HG02884 (cell line): Measurements from ENCODE around the gene ARL4D.
"Not testable (repeated sequence)": the region's sequence is repeated elsewhere in the genome, so short reads cannot be mapped to it uniquely, and the experiment has no call there.

ENCODE experiments used
- ATAC-seq: cut with Tn5 transposase; IDR thresholded peaks from one replicate; pipeline ENCODE4 v1.9.1; 2021; ENCODE audit warnings: mild to moderate bottlenecking, moderate library complexity; ENCODE audit not compliant: unreplicated experiment

Gene ARL4D

GRCh38 chr17:43368740-43369506, 29.9 kb upstream of the ARL4D start:
- ATAC-seq = no peak

GRCh38 chr17:43369986-43370385, 28.8 kb upstream of the ARL4D start:
- ATAC-seq = no peak

DNA sequence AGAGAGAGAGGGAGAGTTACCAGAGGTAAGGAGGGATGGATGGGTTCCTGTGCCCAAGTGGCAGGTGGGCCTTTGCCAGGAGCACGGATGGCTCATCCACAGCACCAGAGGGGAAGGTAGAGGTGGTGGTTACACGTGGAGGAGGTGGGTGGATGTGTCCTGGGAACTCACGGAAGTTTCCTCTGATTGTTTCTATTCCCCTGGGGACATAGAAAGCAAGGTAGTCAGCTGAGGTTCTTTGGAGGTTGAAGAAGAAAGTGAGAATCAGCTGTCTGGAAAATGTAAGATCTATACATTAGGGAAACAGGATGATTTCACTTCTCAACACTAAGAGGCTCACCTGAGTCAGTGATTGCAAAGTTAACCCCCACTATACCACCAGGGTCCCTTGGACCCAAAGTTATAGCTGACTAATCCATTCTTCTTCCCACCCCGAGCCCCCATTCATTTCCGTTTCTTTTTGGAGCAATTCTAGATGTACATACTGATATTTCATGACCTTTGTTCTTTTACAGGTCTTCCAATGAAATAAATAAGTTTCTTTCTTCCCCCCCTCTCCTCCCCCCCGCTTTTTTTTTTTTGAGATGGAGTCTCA, 27.5 kb upstream of the ARL4D start:
- ATAC-seq = no peak

DNA sequence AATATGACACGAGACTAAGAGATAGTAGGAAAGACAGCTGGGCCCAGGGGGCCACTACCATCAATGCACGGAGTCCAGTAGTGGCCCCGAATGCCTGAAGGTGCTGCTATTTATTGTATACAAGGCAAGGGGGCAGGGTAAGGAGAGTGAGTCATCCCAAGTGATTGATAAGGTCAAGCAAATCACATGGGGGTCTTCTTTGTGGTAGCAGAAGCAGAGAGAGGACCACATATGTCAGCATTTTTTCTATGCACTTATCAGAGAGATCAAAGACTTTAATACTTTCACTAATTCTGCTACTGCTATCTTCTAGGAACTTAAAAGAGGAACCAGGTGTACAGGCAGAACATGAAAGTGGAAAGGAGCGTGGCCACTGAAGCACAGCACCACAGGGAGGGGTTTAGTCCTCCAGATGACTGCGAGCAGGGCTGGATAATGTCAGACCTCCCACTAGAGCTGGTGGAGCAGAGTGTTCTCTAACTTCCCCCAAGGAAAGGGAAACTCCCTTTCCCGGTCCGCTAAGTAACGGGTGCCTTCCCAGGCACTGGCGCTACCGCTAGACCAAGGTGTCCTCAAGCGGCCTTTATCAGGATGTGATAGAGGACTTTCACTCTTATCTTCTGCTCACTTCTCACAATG, 26.4 kb upstream of the ARL4D start:
- ATAC-seq = no peak

DNA sequence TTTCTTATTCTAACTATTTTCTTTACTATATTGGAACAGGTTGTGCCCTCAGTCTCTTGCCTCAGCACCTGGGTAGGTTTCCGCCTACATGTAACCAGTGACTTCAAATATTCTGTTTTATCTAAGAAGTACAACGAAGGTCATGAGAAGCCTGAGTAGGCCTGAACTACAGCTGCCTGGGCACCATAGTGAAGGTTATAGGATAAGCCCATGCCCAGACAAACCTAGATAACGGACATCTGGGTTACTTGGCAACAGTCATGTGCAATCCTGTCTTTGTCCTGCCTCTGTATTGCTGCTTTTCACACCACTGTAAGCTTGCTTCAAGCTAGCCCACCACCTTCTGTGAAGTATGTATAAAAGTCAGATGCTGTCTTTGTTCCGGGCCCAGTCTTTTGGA, 25.4 kb upstream of the ARL4D start:
- ATAC-seq = no peak

- ATAC-seq = not testable (repeated sequence)
Measured at GRCh38 chr17:43375915-43376314, 22.9 kb upstream of the ARL4D start.

DNA sequence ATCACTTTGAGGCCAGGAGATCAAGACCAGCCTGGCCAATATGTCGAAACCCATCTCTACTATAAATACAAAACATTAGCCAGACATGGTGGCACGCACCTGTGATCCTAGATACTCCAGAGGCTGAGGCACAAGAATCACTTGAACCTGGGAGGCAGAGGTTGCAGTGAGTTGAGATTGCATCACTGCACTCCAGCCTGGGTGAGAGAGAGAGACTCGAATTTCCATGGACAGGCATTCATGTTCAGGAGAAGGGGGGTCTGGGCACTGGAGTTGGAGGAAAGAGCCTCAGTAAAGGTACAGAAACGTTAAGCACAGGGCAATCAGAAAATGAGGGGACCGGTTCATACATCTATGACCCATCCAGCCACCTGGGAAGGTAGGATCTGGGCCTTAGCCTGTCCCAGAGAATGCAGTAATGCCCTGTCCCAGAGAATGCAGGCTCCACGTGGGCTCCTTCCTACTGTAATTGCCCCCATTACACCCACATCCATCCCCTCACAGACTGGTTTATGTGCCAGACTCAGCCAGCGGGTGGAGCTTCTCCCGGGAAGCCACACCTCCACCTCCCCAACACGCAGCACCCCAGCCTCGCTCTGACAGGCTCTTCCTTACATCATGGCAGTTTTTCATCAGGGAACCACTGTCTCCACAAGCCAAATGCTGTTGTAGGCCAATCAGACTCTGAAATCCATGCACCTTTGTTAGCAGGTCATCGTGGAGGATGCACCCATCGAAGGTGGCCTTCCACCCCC, 21.6 kb upstream of the ARL4D start:
- ATAC-seq = no peak

DNA sequence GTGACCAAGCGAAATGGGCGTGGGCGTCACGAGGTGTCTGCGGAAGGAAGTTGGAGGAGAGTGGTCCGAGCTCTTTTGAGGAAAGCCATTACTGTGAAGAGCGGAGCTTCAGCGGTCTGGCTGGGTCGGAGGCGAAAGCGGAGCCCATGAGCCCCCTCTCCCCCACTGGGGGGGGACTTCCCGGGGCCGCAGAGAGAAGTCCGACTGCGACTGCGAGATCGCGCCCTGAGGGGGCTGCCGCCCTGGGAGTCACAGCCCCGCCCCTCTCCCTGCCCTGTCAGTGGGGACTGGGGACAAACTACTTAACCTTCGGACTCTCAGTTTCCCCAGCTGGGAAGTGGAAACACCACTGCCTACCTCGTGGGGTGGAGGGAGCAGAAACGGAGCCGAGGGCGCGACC, 20.0 kb upstream of the ARL4D start:
- ATAC-seq = no peak

DNA sequence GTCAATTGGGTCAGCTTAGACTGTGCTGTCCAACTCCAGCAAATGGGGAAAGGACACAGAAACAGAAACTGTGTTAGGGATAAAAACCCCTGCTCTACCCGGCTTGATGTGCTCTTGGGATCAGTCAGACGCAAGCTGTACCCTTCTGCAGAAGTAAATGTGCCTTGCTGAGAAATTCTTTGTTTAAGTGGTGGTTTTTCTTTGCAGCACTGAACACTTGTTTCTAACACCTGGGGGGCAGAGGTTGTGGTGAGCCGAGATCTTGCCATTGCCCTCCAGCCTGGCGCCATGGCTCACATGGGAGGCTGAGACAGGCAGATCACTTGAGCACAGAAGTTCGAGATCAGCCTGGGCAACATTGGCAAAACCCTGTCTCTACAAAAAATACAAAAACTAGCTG, 18.5 kb upstream of the ARL4D start:
- no peak for ATAC-seq

DNA sequence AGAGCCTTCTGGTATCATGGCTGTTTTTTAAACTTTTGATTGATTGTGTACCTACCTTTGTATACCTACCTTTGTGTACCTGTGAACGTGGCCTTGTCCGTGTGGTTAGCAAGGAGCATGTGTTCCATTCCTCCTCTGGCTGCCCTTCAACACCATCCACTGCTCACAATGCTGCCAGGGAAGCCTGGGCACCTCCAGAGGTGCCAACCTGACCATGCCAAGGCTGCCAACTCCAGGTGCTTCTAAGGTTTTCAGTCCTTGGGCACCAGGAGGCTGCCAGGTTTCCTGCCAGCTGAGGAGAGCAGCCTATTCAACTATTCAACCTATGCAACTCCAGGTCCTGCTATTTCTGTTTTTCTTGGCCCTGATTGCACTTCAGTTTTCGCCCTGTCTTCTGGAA, 17.6 kb upstream of the ARL4D start:
- no peak for ATAC-seq

GRCh38 chr17:43381621-43382020, 17.2 kb upstream of the ARL4D start:
- no peak for ATAC-seq

DNA sequence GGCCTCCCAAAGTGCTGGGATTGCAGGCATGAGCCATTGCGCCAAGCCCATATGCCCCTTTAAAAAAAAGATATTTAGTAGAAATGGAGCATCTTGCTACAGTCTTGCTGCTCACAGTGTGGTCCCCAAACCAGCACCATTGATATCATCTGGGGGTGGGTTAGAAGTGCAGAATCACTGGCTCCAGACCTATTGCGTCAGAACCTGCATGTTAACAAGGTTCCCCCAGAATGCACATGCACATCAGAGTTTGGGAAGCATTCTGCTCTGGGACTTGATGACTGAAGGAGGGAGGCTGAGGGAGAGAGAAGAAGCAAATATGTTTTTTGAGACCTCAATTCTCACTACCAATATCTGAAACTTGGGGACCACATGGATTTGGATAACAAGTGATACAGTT, 16.0 kb upstream of the ARL4D start:
- ATAC-seq = no peak

GRCh38 chr17:43383372-43383771, 15.4 kb upstream of the ARL4D start:
- ATAC-seq = no peak

- ATAC-seq = no peak
Measured at GRCh38 chr17:43383826-43384475, 14.8 kb upstream of the ARL4D start.

- no peak for ATAC-seq
Measured at GRCh38 chr17:43384476-43384862, 14.3 kb upstream of the ARL4D start.

DNA sequence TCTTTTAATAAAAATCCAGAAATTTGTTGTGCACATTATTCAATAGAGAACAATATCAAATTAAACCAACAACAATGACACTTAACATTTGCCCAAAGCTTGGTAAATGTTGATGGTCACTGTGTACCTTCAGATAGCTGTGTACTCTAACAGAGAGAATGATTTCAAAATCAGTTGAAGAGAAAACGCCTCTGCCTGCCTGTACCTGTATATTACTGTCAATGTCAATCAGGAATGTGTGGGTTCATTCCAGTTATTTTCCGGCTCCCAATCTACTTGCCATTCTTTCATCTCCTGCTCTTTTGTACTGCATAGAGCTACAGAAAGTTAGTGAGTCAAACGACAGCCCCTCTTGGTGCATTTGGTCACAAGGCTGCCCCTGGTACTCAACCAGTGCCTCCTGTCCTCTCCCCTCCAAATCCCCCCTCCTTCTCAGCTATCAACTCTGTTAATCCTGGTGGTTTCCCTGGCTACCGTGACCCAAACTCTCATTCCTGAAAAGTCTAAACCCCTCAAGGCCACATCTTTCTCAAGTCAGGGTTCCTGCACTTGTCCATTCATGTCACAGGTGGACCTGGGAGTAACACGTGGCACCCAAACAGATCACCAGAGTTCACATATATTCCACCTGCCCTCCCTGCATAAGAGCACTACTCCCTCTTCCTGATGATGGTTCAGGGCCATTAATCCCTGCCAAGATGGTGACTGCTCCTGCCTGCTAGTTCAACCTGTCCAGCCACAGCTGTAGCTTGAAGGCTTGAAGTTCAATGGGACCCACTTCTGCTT, 13.6 kb upstream of the ARL4D start:
- ATAC-seq = no peak

- peak; percentile 68 for ATAC-seq
Measured at GRCh38 chr17:43388359-43389045, 10.3 kb upstream of the ARL4D start.

DNA sequence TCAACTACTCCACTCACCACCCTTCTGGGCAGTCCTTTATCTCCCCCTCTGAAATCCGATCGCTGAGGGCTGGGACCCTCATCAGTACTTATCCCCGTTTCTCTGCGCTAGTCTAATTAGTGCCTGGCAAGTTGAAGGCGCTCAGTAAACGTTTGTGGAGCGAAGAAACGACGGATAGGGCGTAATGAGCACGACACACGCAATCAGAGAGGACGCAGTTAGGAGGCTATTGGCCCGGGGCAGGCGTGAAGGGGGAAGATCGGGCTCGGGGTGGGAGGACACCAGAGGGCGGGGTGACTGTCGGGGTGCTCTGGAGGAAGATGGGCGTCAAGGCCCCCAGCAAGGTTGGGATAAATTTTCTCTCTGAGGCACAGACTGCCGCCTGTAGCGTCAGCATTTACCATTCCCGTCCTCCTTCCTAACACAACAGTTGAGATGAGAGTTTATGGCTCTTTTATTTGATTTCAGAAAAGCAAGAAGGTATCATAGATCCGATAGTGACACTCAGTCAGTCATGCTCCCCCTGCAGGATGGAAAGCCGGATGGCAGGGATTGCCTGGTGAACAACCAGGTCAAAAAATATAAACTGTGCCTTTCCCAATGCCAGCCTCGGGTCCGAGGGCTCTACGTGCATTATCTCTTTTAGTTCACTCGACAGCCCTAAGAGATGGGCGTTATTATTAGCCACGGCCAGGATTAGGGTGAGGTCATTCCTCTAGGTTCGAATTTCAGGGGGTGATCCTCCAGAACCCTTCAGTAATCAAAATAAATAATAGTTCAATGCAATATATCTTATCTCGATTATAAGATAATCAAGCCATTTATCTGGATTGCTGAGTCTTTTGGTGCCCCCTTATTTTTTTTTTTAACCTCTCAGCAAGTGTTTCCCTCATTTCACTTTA, 9.5 kb upstream of the ARL4D start:
- ATAC-seq = peak; percentile 43

- no peak for ATAC-seq
Measured at GRCh38 chr17:43392397-43392796, 6.4 kb upstream of the ARL4D start.
